Measurements from ENCODE around the gene YARS1. TPM values are rescaled to one million over a fixed set of nuclear protein-coding genes. Genes with fewer than 3 reads are reported as not detected.

YARS1 gene
- polyA plus RNA-seq, 1 donor from 2014 or later = 49.4 TPM

DNA sequence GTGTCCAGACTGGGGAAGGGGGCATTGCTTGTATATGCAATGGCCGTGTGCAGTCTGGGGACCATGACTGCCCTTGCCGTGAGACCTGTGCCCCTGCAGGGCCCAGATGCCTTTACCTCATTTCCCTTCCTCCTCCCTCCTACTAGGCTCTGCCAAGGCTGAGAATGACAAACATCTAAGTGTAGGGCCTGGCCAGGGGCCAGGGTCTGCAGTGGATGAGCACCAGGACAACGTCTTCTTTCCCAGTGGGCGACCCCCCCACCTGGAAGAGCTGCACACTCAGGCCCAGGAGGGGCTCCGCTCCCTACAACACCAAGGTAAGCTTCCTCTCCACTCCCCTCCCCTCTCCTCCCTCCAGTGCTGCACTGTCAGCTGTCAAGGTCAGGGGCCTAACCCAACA, 49.5 kb downstream of the YARS1 start:
- Histone ChIP-seq H3K9me2 (ENCODE audit: insufficient read depth, low read length) (no peaks in the 10 kb centered on the region), H4K20me1 (ENCODE audit: insufficient read depth) (no peaks in the 10 kb centered on the region), H3K27me3 (ENCODE audit: insufficient read depth, low read depth, low read length) (no peaks in the 10 kb centered on the region), H3K4me2 (ENCODE audit: low read length) (peak overlapping the region; percentile 37), H3K9ac (ENCODE audit: low read length) (peak overlapping the region; percentile 73), H3K4me3 (ENCODE audit: low read length) (peak overlapping the region; percentile 72), H3K27ac (ENCODE audit: low read length) (no peak overlapping the region), H2AFZ (ENCODE audit: low read depth, low read length) (no peak overlapping the region), H3K9me3 (ENCODE audit: low read length) (no peaks in the 10 kb centered on the region), H3F3A (ENCODE audit: insufficient read depth, low read length, poor library complexity, severe bottlenecking) (no peaks in the 10 kb centered on the region), H3K79me2 (replicated peaks; ENCODE audit: insufficient read depth, low read length) (peaks cover 25% of the 10 kb centered on the region), H3K36me3 (ENCODE audit: insufficient read depth, low read length) (no peaks in the 10 kb centered on the region)
- TF ChIP-seq, protein P1, sequence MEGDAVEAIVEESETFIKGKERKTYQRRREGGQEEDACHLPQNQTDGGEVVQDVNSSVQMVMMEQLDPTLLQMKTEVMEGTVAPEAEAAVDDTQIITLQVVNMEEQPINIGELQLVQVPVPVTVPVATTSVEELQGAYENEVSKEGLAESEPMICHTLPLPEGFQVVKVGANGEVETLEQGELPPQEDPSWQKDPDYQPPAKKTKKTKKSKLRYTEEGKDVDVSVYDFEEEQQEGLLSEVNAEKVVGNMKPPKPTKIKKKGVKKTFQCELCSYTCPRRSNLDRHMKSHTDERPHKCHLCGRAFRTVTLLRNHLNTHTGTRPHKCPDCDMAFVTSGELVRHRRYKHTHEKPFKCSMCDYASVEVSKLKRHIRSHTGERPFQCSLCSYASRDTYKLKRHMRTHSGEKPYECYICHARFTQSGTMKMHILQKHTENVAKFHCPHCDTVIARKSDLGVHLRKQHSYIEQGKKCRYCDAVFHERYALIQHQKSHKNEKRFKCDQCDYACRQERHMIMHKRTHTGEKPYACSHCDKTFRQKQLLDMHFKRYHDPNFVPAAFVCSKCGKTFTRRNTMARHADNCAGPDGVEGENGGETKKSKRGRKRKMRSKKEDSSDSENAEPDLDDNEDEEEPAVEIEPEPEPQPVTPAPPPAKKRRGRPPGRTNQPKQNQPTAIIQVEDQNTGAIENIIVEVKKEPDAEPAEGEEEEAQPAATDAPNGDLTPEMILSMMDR (IDR thresholded peaks at IDR 0.05; ENCODE audit: poor library complexity, severe bottlenecking) = no peak
- TF ChIP-seq EP300 (conservative IDR thresholded peaks at IDR 0.05; ENCODE audit: poor library complexity, severe bottlenecking) = no peak
- TF ChIP-seq SMC3 (conservative IDR thresholded peaks at IDR 0.05; ENCODE audit: poor library complexity) = no peak
- no peak for TF ChIP-seq POLR2AphosphoS5 (IDR thresholded peaks at IDR 0.05)
- no peak for TF ChIP-seq TAF1 (IDR thresholded peaks at IDR 0.05; ENCODE audit: low read depth)
- no peak for TF ChIP-seq RAD21 (conservative IDR thresholded peaks at IDR 0.05)

DNA sequence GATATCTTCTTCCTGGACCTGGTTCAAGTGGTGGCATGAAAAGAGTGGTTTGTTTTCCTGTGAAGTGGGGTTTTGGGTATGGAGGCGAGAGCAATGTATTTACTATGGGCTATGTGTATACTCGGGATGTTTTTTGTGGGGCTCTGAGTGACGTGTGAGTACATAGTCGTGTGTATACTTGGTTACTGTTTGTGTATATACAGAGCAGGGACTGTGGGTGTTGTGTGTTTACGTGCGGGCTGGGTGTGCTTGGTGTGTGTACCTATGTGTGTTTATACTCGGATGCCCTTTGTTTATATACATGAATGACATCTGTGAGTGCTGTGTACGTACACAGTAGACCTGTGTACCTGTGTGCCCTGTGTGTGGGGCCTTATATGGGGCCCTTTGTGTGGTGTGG, 50.0 kb downstream of the YARS1 start:
- Histone ChIP-seq H3K4me2 (ENCODE audit: low read length) (peak overlapping the region; percentile 37), H3K9me2 (ENCODE audit: insufficient read depth, low read length) (no peaks in the 10 kb centered on the region), H3K27ac (ENCODE audit: low read length) (no peak overlapping the region), H3K79me2 (replicated peaks; ENCODE audit: insufficient read depth, low read length) (peaks cover 25% of the 10 kb centered on the region), H2AFZ (ENCODE audit: low read depth, low read length) (no peak overlapping the region), H3K9ac (ENCODE audit: low read length) (peak overlapping the region; percentile 73), H4K20me1 (ENCODE audit: insufficient read depth) (no peaks in the 10 kb centered on the region), H3K36me3 (ENCODE audit: insufficient read depth, low read length) (no peaks in the 10 kb centered on the region), H3K9me3 (ENCODE audit: low read length) (no peaks in the 10 kb centered on the region), H3K4me3 (ENCODE audit: low read length) (peak overlapping the region; percentile 72), H3K27me3 (ENCODE audit: insufficient read depth, low read depth, low read length) (no peaks in the 10 kb centered on the region), H3F3A (ENCODE audit: insufficient read depth, low read length, poor library complexity, severe bottlenecking) (no peaks in the 10 kb centered on the region)
- no peak for TF ChIP-seq EP300 (conservative IDR thresholded peaks at IDR 0.05; ENCODE audit: poor library complexity, severe bottlenecking)
- no peak for TF ChIP-seq TAF1 (IDR thresholded peaks at IDR 0.05; ENCODE audit: low read depth)
- no peak for TF ChIP-seq SMC3 (conservative IDR thresholded peaks at IDR 0.05; ENCODE audit: poor library complexity)

DNA sequence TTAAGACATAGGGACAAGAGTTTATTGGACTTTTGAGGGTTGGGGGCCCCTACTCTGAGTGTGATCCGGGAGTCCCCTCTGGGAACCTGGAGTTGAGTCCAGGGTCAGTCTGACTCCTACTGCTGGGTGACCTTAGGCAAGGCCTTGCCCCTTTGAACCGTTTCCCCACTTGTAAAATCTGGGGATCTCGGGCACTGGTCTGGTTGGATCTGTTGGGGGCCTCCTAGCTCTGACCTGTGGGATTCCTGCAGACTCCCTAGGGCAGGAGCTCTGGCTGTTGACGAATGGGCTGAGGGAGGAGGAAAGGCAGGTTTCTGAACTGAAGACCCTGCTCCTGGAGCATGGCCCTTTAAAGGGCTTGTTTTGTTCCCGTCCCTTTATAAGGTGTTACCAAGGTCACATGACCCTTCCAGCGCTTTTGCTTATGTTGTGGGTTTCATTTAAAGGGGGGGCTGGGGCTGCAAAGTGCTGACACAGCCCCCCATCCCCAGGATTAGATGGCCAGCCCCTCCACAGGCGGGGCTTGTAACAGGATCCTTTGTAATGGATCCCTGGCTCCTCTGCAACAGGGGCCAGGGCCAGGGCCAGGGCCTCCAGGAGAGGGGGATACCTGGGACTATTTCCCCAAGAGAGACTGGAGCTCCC, 50.7 kb downstream of the YARS1 start:
- Histone ChIP-seq H3K9me2 (ENCODE audit: insufficient read depth, low read length) (no peaks in the 10 kb centered on the region), H3F3A (ENCODE audit: insufficient read depth, low read length, poor library complexity, severe bottlenecking) (no peaks in the 10 kb centered on the region), H3K9me3 (ENCODE audit: low read length) (no peaks in the 10 kb centered on the region), H3K9ac (ENCODE audit: low read length) (peak overlapping the region; percentile 73), H3K27ac (ENCODE audit: low read length) (peak overlapping the region; percentile 64), H3K27me3 (ENCODE audit: insufficient read depth, low read depth, low read length) (no peaks in the 10 kb centered on the region), H2AFZ (ENCODE audit: low read depth, low read length) (peak overlapping the region; percentile 36), H3K79me2 (replicated peaks; ENCODE audit: insufficient read depth, low read length) (peaks cover 25% of the 10 kb centered on the region), H4K20me1 (ENCODE audit: insufficient read depth) (no peaks in the 10 kb centered on the region), H3K4me3 (ENCODE audit: low read length) (peak overlapping the region; percentile 72), H3K4me2 (ENCODE audit: low read length) (peak overlapping the region; percentile 37), H3K36me3 (ENCODE audit: insufficient read depth, low read length) (no peaks in the 10 kb centered on the region)
- TF ChIP-seq SMC3 (conservative IDR thresholded peaks at IDR 0.05; ENCODE audit: poor library complexity) = no peak

Data from neural cell (in vitro differentiated cells).